DMS79 treated with DMSO at 0.1 percent for 48 hours (cell line): Measurements from ENCODE around the gene AFG1L.
"Not testable (repeated sequence)": the region's sequence is repeated elsewhere in the genome, so short reads cannot be mapped to it uniquely, and the experiment has no call there.

Source experiments
- DNase-seq: peaks from one replicate; lab custom pipeline; 2025; lab: John Stamatoyannopoulos, UW

AFG1L gene

DNA sequence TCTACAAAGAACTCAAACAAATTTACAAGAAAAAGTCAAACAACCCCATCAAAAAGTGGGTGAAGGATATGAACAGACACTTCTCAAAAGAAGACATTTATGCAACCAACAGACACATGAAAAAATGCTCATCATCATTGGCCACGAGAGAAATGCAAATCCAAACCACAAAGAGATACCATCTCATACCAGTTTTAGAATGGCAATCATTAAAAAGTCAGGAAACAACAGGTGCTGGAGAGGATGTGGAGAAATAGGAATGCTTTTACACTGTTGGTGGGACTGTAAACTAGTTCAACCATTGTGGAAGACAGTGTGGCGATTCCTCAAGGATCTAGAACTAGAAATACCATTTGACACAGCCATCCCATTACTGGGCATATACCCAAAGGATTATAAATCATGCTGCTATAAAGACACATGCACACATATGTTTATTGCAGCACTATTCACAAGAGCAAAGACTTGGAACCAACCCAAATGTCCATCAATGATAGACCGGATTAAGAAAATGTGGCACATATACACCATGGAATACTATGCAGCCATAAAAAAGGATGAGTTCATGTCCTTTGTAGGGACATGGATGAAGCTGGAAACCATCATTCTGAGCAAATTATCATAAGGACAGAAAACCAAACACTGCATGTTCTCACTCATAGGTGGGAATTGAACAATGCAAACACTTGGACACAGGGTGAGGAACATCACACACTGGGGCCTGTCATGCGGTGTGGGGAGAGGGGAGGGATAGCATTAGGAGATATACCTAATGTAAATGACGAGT, 121.4 kb downstream of the AFG1L start:
- DNase-seq: not testable (repeated sequence)

DNA sequence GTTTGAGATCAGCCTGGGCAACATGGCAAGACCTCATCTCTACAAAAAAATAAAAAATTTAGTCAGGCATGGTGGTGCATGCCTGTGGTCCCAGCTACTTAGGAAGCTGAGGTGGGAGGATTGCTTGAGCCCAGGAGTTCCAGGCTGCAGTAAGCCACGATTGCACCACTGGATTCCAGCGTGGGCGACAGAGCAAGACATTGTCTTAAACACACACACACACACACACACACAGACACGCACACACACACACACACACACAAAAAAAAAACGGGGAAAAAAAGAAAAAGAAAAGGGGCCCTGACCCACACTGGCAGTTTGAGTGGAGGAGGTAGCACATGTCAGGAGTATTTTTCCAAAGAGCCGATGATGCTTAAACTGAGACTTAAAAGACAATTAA, 122.2 kb downstream of the AFG1L start:
- DNase-seq: no peak

DNA sequence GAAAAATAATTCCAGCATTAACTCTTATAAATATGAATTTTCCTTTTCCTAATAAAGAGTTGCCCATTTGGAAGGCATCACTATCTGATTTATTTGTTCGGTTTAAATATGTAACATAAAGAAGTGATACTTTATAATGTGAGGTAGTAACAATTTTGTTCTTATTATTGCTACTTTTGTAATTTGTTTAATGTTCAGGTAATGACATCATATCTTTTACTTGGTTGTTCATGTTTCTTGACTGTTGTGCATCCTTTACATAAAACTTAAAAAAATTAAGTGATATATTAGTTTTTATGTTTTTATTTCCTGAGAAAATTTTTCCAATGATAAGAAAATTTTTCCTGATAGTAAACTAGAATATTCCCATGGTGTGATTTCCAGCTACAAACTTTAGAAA, 124.6 kb downstream of the AFG1L start:
- DNase-seq: no peak

DNA sequence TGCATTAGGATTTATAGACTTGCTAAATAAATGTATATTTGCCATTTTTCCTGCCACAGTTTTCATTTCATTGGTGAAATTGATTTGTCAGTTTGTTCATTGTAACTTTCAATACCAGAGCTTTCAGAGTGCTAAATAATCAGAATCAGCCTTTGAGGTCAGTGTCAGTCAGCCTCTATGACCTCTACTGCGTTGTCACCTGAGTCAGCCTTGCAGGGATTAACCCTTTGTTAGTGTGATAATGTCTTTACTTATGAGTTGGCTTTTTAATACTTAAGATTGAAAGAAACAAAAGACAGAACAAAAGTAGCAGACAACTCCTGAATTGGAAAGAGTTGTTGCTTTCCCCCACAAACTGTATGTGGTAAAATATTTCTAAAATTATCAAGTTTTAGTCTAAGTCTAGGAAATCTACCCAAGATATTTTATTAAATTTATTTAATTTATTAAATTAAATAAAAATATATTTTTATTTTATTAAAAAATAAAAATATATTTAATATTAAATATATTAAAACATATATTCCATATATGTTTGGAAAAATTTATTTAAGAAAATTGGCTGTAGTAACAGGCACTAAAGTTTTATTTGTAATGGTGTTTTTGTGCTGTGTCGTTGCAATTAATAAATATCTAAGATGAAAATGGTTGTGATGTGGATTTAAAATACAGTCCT, 125.2 kb downstream of the AFG1L start:
- DNase-seq: no peak

DNA sequence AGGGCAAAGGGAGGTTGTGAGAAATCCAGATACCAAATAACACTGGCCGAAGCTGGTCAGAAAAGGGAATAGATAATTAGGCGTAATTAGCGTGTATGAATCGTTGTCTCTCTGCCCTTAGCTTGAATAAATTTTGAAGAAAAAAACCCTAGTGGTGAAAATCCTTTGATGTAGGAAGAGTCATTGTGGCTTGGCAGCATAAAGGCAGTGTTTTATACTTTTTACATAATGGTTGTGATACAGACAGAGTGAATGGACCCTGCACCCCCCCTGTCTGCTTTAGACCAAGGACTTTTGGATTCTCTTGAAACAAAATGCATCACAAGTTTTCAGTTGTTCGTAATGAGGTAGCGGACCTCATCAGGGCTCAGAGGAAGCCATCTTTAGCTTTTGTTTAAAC, 126.5 kb downstream of the AFG1L start:
- no peak for DNase-seq

DNA sequence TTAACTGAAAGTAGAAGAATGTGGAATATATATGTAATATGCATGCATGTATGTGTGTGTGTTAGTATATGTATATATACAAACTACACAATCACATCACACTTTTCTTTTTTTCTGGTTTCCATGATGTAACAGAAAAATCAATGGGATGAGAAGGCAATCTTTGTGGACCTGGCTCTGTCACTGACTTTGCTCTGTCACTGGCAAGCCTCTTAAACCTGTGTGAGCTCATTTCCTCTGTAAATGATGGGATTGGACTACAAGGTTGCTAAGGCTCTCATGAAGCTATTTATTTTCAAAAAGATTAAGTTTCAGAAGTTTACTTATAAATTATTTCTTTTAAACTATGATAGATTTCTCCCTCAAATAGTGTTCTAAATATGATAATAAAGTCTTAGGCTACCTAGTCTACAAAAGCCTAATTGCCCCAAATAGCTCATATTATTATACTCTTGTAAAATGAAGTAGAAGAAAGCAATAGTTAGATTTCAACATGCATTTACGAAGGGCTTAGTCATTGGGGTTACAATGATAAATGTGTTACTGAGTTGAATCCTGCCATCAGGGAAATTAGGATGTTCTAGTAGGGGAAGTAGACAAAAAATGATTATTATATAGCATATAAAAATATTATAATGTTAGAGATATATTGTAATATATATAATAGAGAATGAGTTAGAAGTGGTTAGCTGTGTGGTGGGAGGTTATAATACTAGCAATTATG, 129.3 kb downstream of the AFG1L start:
- no peak for DNase-seq

DNA sequence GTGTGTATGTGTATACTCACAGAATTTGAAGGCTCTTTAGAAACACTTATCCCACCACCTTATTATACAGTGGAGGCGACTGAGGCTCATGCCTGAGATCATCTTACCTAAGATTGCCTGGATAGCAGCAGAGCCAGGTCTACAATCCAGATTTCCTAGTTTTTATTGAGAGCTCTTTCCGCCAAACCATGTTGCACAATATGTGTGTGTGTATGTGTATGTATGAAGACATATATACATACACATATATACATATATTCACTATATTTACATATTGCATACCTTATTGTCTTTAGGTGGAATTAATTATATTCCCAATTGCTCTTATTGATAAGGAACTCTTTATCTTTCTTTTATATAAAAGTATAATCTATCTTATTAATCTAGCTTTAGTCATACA, 130.6 kb downstream of the AFG1L start:
- no peak for DNase-seq

DNA sequence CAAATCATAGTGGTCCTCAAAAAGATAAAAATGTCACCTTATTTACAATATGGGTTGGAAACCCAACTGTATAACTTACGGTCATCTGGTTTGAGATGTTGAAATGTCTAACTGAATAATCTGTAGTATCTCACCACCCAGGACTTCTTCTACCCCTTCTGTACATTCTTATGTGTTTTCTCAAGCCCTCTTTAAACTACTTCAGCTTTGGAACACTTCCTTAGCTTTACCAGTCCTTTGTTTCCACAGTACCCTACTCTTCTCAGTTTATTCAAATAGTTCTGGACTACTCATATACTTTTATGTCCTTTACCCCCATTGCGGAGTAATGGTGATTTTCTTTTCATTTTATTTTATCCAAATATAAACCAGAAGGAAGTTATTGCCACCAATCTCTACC, 137.3 kb downstream of the AFG1L start:
- DNase-seq: no peak

DNA sequence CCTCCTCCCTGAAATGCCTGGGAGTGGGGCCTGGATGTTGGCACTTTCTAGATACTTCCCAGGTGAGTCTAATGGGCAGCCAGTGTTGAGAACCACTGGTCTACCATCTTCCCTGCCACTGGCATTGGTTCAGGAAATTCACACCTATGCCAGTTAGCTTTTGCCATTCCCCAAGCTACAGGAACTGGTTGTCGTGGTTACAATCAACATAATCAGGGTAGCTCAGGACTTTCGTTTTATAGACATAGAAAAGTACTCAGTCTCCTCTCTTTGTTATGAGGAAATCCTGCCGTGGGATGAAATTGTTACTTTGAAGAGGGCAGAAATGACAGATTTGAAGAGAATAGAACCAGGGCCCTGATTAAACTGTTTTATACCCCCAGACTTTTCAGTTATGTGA, 137.9 kb downstream of the AFG1L start:
- no peak for DNase-seq

DNA sequence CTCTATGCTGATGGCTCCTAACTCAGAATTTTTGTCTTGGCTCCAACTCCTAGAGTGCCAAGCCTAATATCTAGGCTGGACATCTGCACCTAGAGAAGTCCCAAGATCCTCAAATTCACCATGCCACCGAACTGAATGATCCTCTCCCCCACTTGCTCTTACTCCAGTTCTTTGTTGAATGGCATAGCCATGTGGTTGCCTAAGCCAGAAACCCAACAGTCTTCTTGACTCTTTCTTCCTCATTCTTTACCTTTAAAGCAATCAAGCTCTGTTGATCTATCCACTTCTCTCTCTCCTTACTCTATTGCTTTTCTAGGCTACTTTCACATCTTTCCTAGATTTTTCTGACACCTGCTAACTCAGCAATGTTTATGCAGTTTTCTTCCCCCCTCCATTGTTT, 139.4 kb downstream of the AFG1L start:
- no peak for DNase-seq

DNA sequence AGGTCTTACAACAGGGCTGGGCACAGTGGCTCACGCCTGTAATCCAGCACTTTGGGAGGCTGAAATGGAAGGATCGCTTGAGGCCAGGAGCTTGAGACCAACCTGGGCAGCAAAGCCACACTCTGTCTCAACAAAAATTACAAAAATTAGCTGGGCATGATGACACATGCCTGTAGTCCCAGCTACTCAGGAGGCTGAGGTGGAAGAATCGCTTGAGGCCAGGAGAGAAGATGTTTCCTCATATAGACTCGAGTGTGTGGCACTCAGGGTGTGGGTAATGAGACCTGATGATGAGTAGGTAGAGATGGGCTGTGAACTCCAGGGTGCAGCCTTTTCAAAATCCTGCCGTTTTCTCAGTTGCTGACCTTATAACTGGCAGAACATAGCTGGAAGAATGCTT, 140.5 kb downstream of the AFG1L start:
- DNase-seq: no peak

DNA sequence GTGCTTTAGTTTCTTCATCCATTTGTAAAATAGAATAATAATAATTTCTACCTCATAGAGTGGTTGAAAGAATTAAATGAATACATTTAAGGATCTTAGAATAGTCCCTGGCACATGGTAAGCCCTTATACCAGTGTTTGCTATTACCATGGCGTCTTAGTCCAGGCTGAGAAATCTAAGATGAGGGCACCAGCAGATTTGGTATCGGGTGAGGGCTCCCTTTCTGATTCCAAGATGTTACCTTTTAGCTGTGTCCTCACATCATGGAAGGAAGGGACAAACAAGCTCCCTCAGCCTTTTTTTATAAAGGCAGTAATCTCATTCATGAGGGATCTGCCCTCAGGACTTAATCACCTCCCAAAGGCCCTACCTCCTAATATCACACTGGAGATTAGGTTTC, 141.9 kb downstream of the AFG1L start:
- no peak for DNase-seq

DNA sequence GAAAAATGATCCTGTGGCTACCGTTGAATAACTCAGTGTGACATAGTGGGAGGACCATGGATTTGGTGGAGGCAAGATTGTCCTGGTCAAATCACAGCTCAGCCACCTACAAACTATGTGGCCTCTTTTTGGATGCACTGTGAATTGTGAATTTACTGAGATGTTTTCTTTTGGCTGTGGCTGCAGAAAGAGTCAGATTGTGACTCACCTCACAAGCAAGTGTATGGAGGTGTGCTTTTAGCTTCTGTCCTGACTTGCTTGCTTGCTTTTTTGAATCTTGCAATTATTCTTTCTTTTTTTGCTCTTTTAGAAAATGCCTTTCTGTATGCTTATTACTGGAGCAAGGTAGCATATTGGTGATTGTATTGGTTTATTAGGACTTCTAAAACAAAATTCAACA, 143.0 kb downstream of the AFG1L start:
- no peak for DNase-seq

DNA sequence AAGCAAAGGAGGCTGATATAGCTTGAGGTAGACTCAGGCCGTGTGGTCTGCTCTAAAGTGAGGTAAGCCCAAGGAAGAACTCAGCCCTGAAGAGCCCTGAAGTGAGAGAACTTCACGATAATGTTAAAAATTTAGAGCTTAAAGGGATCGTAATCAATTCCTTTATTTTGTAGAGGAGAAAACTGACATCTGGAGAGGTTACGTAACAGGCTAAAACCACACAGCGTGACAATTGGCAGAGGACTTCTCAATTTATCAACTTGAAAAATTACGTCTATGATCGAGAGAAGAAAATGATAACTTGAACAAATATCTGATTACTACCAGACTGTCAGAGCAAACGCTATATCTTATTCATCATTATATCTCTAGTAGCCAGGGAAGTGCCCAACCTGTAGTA, 144.1 kb downstream of the AFG1L start:
- no peak for DNase-seq

DNA sequence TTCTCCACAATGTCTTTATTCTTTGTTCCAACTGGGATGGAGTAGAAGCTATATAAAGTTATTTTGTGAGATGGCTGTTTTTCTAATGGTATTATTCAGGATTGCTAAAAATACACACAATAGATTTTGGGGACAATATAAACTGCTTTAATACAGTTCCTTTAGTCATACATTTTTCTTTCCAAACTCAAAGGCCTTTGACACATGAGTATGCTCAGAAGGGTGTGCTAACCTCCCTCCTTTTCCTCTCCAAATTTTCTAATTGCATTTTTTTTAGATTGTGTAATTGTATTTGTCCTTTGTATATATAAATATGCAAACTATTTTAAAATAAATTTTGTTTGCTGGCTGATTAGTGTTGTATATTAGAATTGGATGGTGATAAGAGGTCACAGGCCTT, 146.3 kb downstream of the AFG1L start:
- no peak for DNase-seq

DNA sequence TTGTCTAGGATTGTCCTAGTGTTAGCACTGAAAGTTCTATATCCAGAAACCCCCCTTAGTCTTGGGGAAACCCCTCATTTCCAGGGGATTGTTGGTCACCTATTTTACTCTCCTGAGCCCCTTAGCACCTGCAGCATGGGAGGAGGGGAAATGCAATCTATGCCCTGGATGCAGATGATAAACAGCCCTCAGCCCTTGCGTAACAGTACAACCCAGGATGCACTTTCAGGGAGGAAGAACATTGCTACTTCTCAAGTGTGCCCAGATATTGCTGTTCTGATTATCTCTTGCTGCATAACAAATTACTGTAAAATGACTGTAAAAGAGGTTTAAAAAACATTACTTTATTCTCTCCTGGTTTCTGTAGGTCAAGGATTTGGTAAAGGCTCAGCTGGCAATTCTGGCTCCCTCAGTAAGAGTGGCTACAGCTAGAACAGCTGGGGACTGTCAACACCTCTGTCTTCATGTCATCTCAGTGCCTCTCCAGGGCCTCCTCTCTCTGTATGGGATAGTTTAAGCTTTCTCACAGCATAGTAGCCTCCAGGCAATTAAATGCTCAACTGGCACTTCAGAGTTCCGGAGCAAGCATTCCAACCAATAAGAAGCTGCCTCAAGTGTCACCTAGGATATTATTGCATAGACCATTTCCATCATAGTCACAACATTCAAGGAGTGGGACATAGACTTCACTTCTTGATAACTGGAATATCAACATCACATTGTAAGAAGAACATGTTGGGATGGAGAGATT, 148.1 kb downstream of the AFG1L start:
- no peak for DNase-seq

DNA sequence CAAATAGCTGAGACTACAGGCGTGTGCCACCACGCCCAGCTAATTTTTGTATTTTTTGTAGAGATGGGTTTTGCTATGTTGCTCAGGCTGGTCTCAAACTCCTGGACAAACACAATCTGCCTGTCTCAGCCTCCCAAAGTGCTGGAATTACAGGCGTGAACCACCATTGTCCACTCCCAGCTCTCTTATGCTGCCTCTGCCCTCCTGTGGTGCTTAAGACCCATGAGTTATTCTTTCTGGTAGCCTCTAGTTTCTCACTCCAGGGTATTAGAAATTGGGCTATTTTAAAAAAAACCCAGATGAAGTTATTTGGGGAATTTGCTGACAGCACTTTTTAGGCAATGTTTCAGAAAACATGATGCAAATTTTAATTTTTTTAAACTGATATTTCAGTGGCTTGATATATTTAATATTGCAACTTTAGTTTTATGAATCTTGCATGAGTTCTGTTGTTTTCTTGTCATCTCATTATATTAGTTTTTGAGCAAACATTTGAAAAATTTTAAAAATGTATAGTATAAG, 151.8 kb downstream of the AFG1L start:
- no peak for DNase-seq

DNA sequence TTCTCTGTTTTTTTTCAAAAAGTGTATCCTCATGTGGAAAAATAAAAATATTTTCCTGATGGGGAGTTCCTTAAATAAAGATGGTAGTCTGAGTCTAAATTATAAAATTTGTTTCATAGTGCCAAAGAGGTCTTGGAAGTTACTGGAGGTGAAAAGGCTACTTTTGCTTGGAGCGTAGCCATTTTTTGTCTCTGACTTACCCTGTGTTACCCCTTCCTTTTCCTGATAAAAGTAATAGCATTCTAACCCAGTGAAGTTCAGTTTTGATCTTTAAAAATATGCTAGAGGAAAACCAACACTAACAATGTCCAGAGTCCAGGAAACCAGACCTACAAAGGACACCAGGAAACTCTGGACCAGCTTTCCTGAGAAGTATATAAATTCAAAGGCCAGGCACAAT, 153.6 kb downstream of the AFG1L start:
- no peak for DNase-seq

DNA sequence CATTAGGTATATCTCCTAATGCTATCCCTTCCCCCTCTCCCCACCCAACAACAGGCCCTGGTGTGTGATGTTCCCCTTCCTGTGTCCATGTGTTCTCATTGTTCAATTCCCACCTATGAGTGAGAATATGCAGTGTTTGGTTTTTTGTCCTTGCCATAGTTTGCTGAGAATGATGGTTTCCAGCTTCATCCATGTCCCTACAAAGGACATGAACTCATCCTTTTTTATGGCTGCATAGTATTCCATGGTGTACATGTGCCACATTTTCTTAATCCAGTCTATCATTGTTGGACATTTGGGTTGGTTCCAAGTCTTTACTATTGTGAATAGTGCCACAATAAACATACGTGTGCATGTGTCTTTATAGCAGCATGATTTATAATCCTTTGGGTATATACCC, 154.9 kb downstream of the AFG1L start:
- DNase-seq: not testable (repeated sequence)

DNA sequence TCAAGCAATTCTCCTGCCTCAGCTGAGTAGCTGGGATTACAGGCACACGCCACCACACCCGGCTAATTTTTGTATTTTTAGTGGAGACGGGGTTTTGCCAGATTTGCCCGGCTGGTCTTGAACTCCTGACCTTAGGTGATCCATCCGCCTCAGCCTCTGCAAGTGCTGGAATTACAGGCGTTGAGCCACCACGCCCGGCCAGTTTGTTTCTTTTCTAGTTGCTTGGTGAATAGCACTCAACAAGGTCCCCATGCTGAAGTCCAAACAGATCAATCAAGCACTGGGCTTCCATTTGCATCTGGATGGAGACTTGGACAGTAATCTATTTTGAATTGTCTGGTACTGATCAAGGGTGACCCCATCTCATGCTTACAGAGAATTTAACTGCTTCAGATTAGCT, 157.0 kb downstream of the AFG1L start:
- no peak for DNase-seq

DNA sequence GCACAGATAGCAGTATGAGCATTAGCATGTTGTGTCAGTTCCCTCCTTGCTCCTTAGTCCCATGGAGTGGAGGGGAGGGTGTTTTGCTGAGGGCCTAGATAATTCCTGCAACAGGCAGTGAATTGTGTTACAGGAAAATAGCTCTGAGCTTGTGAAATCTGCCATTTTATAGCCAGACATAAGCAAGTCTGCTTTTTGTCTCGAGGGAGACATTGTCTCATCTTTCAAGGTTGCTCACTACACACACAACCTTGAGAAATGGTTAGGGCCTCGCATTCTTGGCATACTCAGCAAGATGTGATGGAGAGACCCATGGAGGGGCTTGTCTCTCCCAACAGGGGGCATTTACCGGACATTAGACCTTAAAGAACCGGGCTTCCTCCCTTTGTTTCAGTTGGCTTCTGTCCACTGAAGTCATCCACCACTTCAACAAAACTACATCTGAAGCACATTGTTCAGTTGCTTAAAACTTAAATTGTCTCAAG, 157.9 kb downstream of the AFG1L start:
- DNase-seq: no peak

DNA sequence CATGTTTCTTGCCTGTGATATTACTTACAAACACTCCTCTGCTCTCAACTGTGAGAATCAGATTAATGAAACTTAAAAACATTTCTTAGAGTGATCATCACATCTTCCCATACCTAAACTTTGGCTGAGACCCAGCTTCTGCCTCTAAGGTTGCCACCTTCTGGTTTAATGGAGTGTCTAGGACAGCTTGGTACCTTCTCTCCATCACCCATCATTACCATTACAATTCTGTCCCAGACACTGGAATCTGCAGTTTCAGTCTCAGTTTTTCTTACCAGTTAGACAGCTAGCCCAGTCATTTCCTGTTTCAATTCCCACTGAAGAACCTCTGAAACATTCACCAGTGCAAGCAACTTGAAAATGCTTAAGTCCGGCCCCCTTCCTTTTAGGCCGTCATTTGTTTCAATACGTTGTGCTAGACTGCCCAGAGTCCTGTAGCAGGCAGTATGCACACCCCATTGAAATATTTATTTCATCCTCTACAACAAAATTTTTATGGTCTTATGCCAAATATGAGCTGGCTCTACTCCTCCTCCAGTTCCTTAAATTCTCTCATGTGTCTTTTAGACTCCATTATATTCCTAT, 158.8 kb downstream of the AFG1L start:
- no peak for DNase-seq
